ENCODE measurements around the gene MYB.

DNA sequence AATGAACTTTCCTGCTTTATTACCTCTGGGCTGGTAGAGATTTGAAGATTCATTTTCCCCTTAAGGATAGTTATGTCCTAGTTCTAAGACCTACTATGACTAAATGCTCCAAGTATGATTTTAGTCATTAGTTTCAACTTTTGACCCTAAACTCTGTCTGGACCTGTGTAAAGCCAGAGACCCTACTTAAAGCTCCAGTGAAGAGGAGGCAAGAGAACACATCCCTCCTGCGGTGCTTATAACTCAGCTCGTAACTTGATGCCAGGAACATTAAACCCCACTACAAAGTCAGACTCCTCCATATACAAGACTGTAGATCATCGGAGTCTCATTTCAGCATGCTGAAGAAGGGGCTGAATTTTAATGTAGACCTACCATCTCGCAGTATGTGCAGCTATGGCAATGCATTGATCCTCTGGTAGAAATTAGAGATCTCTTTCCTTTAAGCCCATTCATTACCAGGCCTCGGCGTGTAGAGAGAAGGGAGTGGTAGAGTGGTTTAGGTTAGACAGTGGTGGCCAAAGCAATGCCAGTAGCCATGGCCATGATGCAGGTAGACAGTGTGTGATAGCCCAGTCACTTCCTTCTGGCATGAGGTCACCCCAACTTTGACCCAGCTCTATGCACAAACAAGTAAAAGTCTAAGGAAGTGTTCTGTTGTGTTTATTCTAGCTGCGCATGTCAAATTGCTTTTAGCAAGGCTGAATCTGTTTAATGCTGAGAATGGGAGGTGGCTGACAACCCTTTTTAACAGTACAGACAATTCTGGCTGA is 34.8 kb upstream of the MYB start:
- no peak for TF ChIP-seq EZH2 (IDR thresholded peaks at IDR 0.05; ENCODE audit: borderline replicate concordance)
- TF ChIP-seq, protein P1, sequence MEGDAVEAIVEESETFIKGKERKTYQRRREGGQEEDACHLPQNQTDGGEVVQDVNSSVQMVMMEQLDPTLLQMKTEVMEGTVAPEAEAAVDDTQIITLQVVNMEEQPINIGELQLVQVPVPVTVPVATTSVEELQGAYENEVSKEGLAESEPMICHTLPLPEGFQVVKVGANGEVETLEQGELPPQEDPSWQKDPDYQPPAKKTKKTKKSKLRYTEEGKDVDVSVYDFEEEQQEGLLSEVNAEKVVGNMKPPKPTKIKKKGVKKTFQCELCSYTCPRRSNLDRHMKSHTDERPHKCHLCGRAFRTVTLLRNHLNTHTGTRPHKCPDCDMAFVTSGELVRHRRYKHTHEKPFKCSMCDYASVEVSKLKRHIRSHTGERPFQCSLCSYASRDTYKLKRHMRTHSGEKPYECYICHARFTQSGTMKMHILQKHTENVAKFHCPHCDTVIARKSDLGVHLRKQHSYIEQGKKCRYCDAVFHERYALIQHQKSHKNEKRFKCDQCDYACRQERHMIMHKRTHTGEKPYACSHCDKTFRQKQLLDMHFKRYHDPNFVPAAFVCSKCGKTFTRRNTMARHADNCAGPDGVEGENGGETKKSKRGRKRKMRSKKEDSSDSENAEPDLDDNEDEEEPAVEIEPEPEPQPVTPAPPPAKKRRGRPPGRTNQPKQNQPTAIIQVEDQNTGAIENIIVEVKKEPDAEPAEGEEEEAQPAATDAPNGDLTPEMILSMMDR (IDR thresholded peaks at IDR 0.05; ENCODE audit: poor library complexity): no peak
- TF ChIP-seq EZH2phosphoT487 (IDR thresholded peaks at IDR 0.05; ENCODE audit: low read depth, severe bottlenecking, unreplicated experiment): no peak

All from hepatocyte (in vitro differentiated cells).